PC-9 (cell line): ENCODE measurements around the gene RPS15. TPM values are rescaled to one million over a fixed set of nuclear protein-coding genes. Genes with fewer than 3 reads are reported as not detected.

Experiments used
- BruUV-seq: library from RNA; stranded (reverse); fragments of 400-500 nt; replicated peaks from 2 replicates; lab custom pipeline; 2021; lab: Mats Ljungman, UMichigan
- CTCF ChIA-PET: fragments of 300-600 bp; sonication (Branson Sonifier 250); formaldehyde crosslinking; loops from one replicate; lab custom pipeline; 2022; ENCODE audit warnings: antibody characterized with exemption; lab: Charles Lee
- POLR2A ChIA-PET: fragments of 300-600 bp; sonication (Branson Sonifier 250); formaldehyde crosslinking; loops from one replicate; lab custom pipeline; 2022; ENCODE audit warnings: antibody characterized with exemption; ENCODE audit not compliant: unreplicated experiment; lab: Charles Lee
- DNase-seq, 2 experiments: peaks; one replicate each; pipeline versions ENCODE4 v3.0.0 to v3.0.0-alpha.2; 2015 to 2022; ENCODE audit warnings: mixed read lengths in 1 of 2
- H2AFZ ChIP-seq: fragments of 200-600 bp; sonication (generic); 2 replicates; pipeline ENCODE4 v1.8.1; 2017; ENCODE audit warnings: antibody characterized with exemption
- H3F3A ChIP-seq: fragments of 200-600 bp; sonication (generic); 2 replicates; pipeline ENCODE4 v1.8.1; 2017; ENCODE audit warnings: antibody characterized with exemption, mild to moderate bottlenecking, low read depth; ENCODE audit not compliant: insufficient read depth
- H3K27ac ChIP-seq: fragments of 200-600 bp; sonication (generic); 2 replicates; pipeline ENCODE4 v1.6.1; 2016; ENCODE audit warnings: mixed run types
- H3K27me3 ChIP-seq: fragments of 200-600 bp; sonication (generic); 2 replicates; pipeline ENCODE4 v1.6.1; 2016; ENCODE audit warnings: low read depth, mixed run types; ENCODE audit not compliant: insufficient read depth
- H3K36me3 ChIP-seq: fragments of 200-600 bp; sonication (generic); 2 replicates; pipeline ENCODE4 v1.6.1; 2016; ENCODE audit warnings: low read depth, mixed run types
- H3K4me1 ChIP-seq: fragments of 200-600 bp; sonication (generic); replicated peaks from 2 replicates; pipeline ENCODE4 v1.6.1; 2016; ENCODE audit warnings: mixed run types; ENCODE audit not compliant: insufficient read depth
- H3K4me2 ChIP-seq: fragments of 200-600 bp; sonication (generic); 2 replicates; pipeline ENCODE4 v1.6.1; 2017; ENCODE audit warnings: mixed run types
- H3K4me3 ChIP-seq: fragments of 200-600 bp; sonication (generic); 2 replicates; pipeline ENCODE4 v1.6.1; 2016; ENCODE audit warnings: mixed run types
- H3K79me2 ChIP-seq: fragments of 200-600 bp; sonication (generic); 2 replicates; pipeline ENCODE4 v1.6.1; 2017; ENCODE audit warnings: low read depth, mixed run types
- H3K9me2 ChIP-seq: fragments of 200-600 bp; sonication (generic); 2 replicates; pipeline ENCODE4 v1.8.1; 2017; ENCODE audit warnings: mild to moderate bottlenecking; ENCODE audit not compliant: insufficient read depth
- H3K9me3 ChIP-seq: fragments of 200-600 bp; sonication (generic); 2 replicates; pipeline ENCODE4 v1.8.1; 2016; ENCODE audit warnings: low read depth; ENCODE audit not compliant: insufficient read depth
- H4K20me1 ChIP-seq: fragments of 200-600 bp; sonication (generic); 2 replicates; pipeline ENCODE4 v1.8.1; 2017; ENCODE audit not compliant: insufficient read depth
- EZH2 ChIP-seq: fragments of 200-600 bp; sonication (generic); IDR thresholded peaks from 2 replicates; pipeline ENCODE4 v1.8.0; 2017; ENCODE audit warnings: antibody characterized with exemption, low read depth
- intact Hi-C: fragments of 100-400 bp; cut with micrococcal nuclease; formaldehyde crosslinking; loops from one replicate; pipeline ENCODE4 v1.10.0; 2022; ENCODE audit not compliant: unreplicated experiment
- total RNA-seq: library from RNA; stranded (reverse); gene quantifications from 2 replicates; pipeline ENCODE4 v1.2.3, GENCODE V29; 2021
- TF ChIP-seq, protein P1 (sequence below): fragments of 200-600 bp; sonication (generic); conservative IDR thresholded peaks from 2 replicates; pipeline ENCODE4 v1.6.1; 2017; ENCODE audit warnings: mixed run types, antibody characterized with exemption, mild to moderate bottlenecking, moderate library complexity

RPS15 gene
- total RNA-seq, 1 experiment from 2014 or later: 967 TPM

DNA sequence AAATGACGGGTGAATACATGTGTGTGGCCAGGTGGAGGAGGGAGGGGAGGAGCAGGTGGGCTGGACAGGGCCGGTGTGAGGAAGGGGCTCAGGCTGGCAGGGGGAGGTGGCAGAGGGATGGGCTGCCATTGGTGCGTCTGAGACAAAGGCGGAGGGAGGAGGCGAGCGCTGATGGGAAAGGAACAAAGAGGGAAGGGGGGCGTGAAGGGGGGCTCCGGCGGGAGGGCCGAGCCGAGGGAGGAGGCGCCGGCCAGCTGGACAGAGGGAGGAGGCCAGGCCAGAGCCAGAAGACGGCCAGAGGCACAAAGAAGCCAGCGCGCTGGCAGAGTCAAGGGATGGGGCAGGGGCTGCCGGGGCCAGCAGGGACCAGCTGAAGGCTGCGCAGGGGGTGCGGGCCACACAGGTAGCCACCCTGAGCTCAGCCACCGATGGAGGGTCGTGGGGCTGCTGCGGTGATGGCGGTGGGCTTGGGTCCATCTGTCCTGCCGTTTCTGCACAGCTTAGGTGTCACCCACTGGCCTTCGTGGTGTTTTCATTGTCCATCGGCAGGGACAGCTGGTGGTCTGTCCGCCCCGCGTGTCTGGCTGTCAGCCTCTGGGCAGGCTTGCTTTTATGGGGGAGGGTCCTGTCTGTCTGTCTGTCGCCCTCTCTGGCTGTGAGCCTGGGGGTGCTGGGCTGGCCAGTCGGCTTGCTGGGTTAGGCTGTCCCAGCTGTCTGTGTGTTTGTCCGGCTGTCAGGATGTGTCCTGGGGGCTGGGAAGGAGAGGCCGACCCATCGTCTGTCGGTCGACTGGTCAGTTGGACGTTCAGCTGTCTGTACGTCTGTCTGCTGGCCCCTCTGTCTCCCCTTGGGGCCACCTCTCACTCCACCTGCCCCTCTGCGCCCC lies 14.0 kb downstream of the RPS15 start:
- TF ChIP-seq EZH2: no peak
- TF ChIP-seq, protein P1, sequence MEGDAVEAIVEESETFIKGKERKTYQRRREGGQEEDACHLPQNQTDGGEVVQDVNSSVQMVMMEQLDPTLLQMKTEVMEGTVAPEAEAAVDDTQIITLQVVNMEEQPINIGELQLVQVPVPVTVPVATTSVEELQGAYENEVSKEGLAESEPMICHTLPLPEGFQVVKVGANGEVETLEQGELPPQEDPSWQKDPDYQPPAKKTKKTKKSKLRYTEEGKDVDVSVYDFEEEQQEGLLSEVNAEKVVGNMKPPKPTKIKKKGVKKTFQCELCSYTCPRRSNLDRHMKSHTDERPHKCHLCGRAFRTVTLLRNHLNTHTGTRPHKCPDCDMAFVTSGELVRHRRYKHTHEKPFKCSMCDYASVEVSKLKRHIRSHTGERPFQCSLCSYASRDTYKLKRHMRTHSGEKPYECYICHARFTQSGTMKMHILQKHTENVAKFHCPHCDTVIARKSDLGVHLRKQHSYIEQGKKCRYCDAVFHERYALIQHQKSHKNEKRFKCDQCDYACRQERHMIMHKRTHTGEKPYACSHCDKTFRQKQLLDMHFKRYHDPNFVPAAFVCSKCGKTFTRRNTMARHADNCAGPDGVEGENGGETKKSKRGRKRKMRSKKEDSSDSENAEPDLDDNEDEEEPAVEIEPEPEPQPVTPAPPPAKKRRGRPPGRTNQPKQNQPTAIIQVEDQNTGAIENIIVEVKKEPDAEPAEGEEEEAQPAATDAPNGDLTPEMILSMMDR: no peak
- intact Hi-C loops: no loop called here

DNA sequence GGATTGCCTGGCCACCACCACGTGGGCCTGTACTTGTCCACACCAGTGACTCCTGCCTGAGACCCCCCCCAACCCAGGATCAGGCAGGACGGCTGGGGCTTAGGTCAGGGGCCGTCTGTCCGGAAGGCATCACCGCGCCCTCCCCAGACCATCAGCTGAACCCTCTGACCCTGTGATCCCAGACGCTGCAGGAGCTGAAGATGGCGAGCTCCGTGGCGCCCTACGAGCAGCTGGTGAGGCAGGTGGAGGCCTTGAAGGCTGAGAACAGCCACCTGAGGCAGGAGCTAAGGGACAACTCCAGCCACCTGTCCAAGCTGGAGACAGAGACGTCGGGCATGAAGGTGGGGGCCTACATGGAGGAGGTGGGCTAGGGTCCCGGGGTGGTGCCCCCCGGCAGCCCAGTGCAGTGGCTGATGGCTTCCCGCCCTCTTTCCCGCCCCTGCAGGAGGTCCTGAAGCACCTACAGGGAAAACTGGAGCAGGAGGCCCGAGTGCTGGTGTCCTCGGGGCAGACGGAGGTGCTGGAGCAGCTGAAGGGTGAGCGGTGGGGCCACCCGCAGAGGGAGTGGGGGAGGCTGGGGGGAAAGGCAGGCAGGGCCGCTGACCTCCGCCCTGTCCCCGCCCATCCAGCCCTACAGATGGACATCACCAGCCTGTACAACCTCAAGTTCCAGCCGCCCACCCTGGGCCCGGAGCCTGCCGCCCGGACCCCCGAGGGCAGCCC lies 14.8 kb downstream of the RPS15 start:
- H3K4me2 ChIP-seq: no peak overlapping the region
- ChIA-PET POLR2A (interaction anchor here (0.7 kb wide), 1 partner anchor 422 kb away, joined by 5 read pairs; no protein-coding TSS in a partner anchor), CTCF (no interaction called here)
- no TSS peak for BruUV-seq
- no peak overlapping the region for H3K27ac ChIP-seq
- no peaks in the 10 kb centered on the region for H3K4me1 ChIP-seq
- no peak overlapping the region for H3K4me3 ChIP-seq
- no peaks in the 10 kb centered on the region for H3K27me3 ChIP-seq
- H3K36me3 ChIP-seq: no peaks in the 10 kb centered on the region
- no peak for DNase-seq
- H2AFZ ChIP-seq: no peak overlapping the region
- no peaks in the 10 kb centered on the region for H4K20me1 ChIP-seq
- H3K79me2 ChIP-seq: no peaks in the 10 kb centered on the region
- H3K9me3 ChIP-seq: no peaks in the 10 kb centered on the region
- peaks cover 10% of the 10 kb centered on the region for H3F3A ChIP-seq
- TF ChIP-seq, protein P1: no peak
- TF ChIP-seq EZH2: no peak
- intact Hi-C loops: no loop called here
- no peaks in the 10 kb centered on the region for H3K9me2 ChIP-seq

More for the DNA sequence above, 14.0 kb downstream of the RPS15 start:
- Histone ChIP-seq H3K27me3 (no peaks in the 10 kb centered on the region), H3K27ac (no peak overlapping the region), H3K4me3 (no peak overlapping the region), H3K4me1 (no peaks in the 10 kb centered on the region), H4K20me1 (no peaks in the 10 kb centered on the region), H2AFZ (no peak overlapping the region), H3K4me2 (no peak overlapping the region), H3K9me3 (no peaks in the 10 kb centered on the region), H3K9me2 (no peaks in the 10 kb centered on the region), H3K79me2 (no peaks in the 10 kb centered on the region), H3F3A (peaks cover 10% of the 10 kb centered on the region), H3K36me3 (no peaks in the 10 kb centered on the region)
- no peak for DNase-seq
- CTCF ChIA-PET: no interaction called here
- no TSS peak for BruUV-seq
- POLR2A ChIA-PET: no interaction called here

DNA sequence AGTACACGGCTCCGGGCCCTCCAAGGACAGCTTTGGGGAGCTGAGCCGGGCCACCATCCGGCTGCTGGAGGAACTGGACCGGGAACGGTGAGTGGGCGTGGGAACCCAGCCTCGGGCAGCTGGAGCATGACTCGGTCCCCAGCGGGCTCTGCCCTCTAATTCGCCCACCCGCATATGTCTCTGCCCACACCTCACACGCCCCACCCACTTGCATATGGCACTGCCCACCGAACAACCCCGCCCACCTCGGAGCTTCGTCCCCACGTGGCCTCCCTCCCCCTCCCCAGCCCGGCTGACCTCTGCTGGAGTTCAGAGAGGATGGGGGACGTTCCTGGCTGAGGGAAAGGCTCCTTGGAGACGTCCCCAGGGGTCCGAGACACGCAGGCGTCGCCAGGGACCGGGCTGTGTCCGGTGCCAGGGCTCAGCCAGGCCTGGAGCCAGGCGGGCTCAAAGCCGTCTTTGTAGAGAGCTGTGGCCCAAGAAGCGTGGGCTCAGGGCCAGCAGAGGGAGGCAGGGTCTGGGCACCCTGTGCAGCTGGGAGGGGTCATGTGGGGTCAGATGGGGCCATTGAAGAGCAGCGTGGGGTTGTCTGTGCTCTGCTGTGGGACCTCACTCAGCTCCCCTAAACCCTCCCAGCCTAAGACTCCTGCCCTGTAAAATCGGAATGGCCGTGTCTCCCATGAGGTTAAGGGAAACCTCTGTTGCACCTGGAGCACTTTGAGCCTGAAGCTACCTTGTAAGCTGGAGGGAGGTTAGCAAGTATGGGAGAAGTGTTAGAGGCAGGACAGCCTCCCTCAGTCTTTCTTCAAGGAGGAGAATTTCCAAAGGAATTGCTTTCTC lies 15.5 kb downstream of the RPS15 start:
- H3K27me3 ChIP-seq: no peaks in the 10 kb centered on the region
- no peaks in the 10 kb centered on the region for H3K9me2 ChIP-seq
- no peaks in the 10 kb centered on the region for H3K4me1 ChIP-seq
- ChIA-PET POLR2A (no interaction called here), CTCF (no interaction called here)
- no peak overlapping the region for H3K27ac ChIP-seq
- H3K4me2 ChIP-seq: no peak overlapping the region
- no peak for TF ChIP-seq EZH2
- TF ChIP-seq, protein P1: no peak
- intact Hi-C loops: no loop called here
- no peaks in the 10 kb centered on the region for H3K9me3 ChIP-seq
- no peaks in the 10 kb centered on the region for H3K36me3 ChIP-seq
- no peak overlapping the region for H2AFZ ChIP-seq
- peaks cover 10% of the 10 kb centered on the region for H3F3A ChIP-seq
- no peaks in the 10 kb centered on the region for H3K79me2 ChIP-seq
- no peak for DNase-seq
- H3K4me3 ChIP-seq: no peak overlapping the region
- BruUV-seq: no TSS peak
- no peaks in the 10 kb centered on the region for H4K20me1 ChIP-seq
